Osteoblast (primary cell): Measurements from ENCODE around the gene NBEAL1. TPM values are rescaled to one million over a fixed set of nuclear protein-coding genes. Genes with fewer than 3 reads are reported as not detected.
"Not testable (repeated sequence)": the region's sequence is repeated elsewhere in the genome, so short reads cannot be mapped to it uniquely, and the experiment has no call there.

Experiments used
- DNase-seq: peaks from one replicate; pipeline ENCODE4 v3.0.0; 2011; ENCODE audit warnings: low spot score, mixed read lengths; ENCODE audit not compliant: insufficient read length; ENCODE audit errors: missing footprints
- H2AFZ ChIP-seq: 2 replicates; pipeline ENCODE4 v1.6.0; 2011; ENCODE audit warnings: mild to moderate bottlenecking, low read length
- H3K27ac ChIP-seq: 2 replicates; pipeline ENCODE4 v1.5.1; 2011; ENCODE audit warnings: mild to moderate bottlenecking, low read depth, low read length, moderate library complexity
- H3K27me3 ChIP-seq: 2 replicates; pipeline ENCODE4 v1.6.0; 2012; ENCODE audit warnings: mild to moderate bottlenecking, control low read depth, inconsistent platforms, low read length, moderate library complexity; ENCODE audit not compliant: insufficient read depth
- H3K36me3 ChIP-seq: 2 replicates; pipeline ENCODE4 v1.5.1; 2011; ENCODE audit warnings: mild to moderate bottlenecking, low read length, control low read depth, moderate library complexity; ENCODE audit not compliant: insufficient read depth
- H3K4me1 ChIP-seq: 2 replicates; pipeline ENCODE4 v1.5.1; 2011; ENCODE audit warnings: mild to moderate bottlenecking, low read length, control low read depth, moderate library complexity; ENCODE audit not compliant: insufficient read depth
- H3K4me2 ChIP-seq: 2 replicates; pipeline ENCODE4 v1.6.0; 2011; ENCODE audit warnings: mild to moderate bottlenecking, low read length; ENCODE audit not compliant: insufficient read depth
- H3K4me3 ChIP-seq: fragments of 200-600 bp; sonication (generic); 3 replicates; pipeline ENCODE4 v1.5.1; 2012; ENCODE audit warnings: mild to moderate bottlenecking, low read length, inconsistent platforms; ENCODE audit not compliant: insufficient read depth
- H3K79me2 ChIP-seq: 2 replicates; pipeline ENCODE4 v1.6.0; 2012; ENCODE audit warnings: mild to moderate bottlenecking, low read length, control low read depth, inconsistent platforms; ENCODE audit not compliant: insufficient read depth
- H3K9me3 ChIP-seq: 2 replicates; pipeline ENCODE4 v1.5.1; 2011; ENCODE audit warnings: low read depth, low read length, control low read depth
- H4K20me1 ChIP-seq: 2 replicates; pipeline ENCODE4 v1.6.0; 2012; ENCODE audit warnings: mild to moderate bottlenecking, low read length, control low read depth; ENCODE audit not compliant: insufficient read depth
- CTCF ChIP-seq: IDR thresholded peaks from 2 replicates; pipeline ENCODE4 v1.5.1; 2011; ENCODE audit warnings: mild to moderate bottlenecking, low read depth, low read length, moderate library complexity; ENCODE audit errors: extremely low read depth
- total RNA-seq: library from RNA; depleted of rRNA; stranded (reverse); fragments of >200 nt; gene quantifications from 2 replicates; pipeline ENCODE4 v1.2.3, GENCODE V29; 2012

NBEAL1 gene
- total RNA-seq, 1 donor = 51.8 TPM

DNA sequence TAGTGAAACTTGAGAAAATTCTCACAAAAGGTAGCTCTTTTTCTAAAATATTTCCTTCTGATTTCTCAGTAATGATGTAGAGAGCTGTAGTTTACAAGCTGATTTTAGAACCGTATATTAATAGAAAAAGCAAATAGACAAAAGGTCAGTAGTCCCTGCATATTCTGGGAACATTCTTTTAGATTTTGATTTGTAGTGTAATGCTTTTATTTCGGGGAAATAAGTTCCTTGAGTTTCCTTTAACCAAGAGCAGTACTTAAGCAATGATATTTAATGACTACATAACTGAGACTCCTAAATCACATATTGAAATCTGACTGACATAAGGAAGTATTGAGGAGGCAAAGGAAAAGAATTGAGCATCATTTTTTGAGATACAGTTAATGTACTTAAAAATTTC, 22.4 kb downstream of the NBEAL1 start:
- no peaks in the 10 kb centered on the region for H3K27me3 ChIP-seq
- peaks cover 73% of the 10 kb centered on the region for H3K79me2 ChIP-seq
- no peak overlapping the region for H3K27ac ChIP-seq
- peaks cover 7% of the 10 kb centered on the region for H3K36me3 ChIP-seq
- no peak for TF ChIP-seq CTCF
- H4K20me1 ChIP-seq = peaks cover 4% of the 10 kb centered on the region
- no peak overlapping the region for H3K4me2 ChIP-seq
- no peaks in the 10 kb centered on the region for H3K4me1 ChIP-seq
- no peak for DNase-seq
- H3K9me3 ChIP-seq = no peaks in the 10 kb centered on the region
- H2AFZ ChIP-seq = no peak overlapping the region
- no peak overlapping the region for H3K4me3 ChIP-seq

DNA sequence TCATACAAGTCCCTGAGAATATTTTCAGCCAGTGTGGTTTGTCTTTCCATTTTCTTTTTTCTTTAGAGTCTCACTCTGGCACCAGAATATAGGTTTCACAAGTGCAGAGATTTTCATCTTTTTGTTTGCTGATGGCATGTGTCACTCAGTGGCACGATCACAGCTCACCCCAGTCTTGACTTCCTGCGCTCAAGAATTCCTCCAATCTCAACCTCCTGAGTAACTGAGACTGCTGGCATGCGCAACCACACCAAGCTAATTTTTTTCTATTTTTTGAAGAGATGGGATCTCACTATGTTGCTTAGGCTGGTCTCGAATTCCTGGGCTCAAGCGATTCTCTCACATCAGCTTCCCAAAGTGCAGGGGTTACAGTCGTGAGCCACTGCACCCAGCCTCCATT, 23.9 kb downstream of the NBEAL1 start:
- TF ChIP-seq CTCF = no peak
- no peaks in the 10 kb centered on the region for H3K4me1 ChIP-seq
- peaks cover 3% of the 10 kb centered on the region for H4K20me1 ChIP-seq
- H3K36me3 ChIP-seq = peaks cover 12% of the 10 kb centered on the region
- no peak overlapping the region for H2AFZ ChIP-seq
- no peak overlapping the region for H3K4me2 ChIP-seq
- H3K27me3 ChIP-seq = no peaks in the 10 kb centered on the region
- H3K4me3 ChIP-seq = no peak overlapping the region
- H3K27ac ChIP-seq = no peak overlapping the region
- peaks cover 63% of the 10 kb centered on the region for H3K79me2 ChIP-seq
- DNase-seq = no peak
- no peaks in the 10 kb centered on the region for H3K9me3 ChIP-seq

- not testable (repeated sequence) for H3K27ac ChIP-seq, H4K20me1 ChIP-seq, H3K4me2 ChIP-seq, H3K4me1 ChIP-seq, H3K4me3 ChIP-seq, H3K27me3 ChIP-seq, H2AFZ ChIP-seq, DNase-seq, H3K9me3 ChIP-seq
- H3K79me2 ChIP-seq = peaks cover 61% of the 10 kb centered on the region
- peaks cover 18% of the 10 kb centered on the region for H3K36me3 ChIP-seq
These were observed 24.5 kb downstream of the NBEAL1 start for GRCh38 chr2:203039211-203039610.

- DNase-seq = no peak
- no peak overlapping the region for H3K4me2 ChIP-seq
- H4K20me1 ChIP-seq = no peaks in the 10 kb centered on the region
- TF ChIP-seq CTCF = no peak
- H3K9me3 ChIP-seq = no peaks in the 10 kb centered on the region
- H3K36me3 ChIP-seq = peaks cover 20% of the 10 kb centered on the region
- no peak overlapping the region for H3K4me3 ChIP-seq
- H3K4me1 ChIP-seq = no peaks in the 10 kb centered on the region
- no peak overlapping the region for H3K27ac ChIP-seq
- H2AFZ ChIP-seq = no peak overlapping the region
- peaks cover 48% of the 10 kb centered on the region for H3K79me2 ChIP-seq
- no peaks in the 10 kb centered on the region for H3K27me3 ChIP-seq
These were observed 26.4 kb downstream of the NBEAL1 start for GRCh38 chr2:203040966-203041521.
